K562 (cell line): ENCODE data around the gene TRPV5. TPM values are rescaled to one million over a fixed set of nuclear protein-coding genes. Genes with fewer than 3 reads are reported as not detected.

ENCODE experiments used
- ATAC-seq: fragments of 200-7000 bp; cut with Tn5 transposase; 3 replicates; pipeline ENCODE4 v1.9.1; 2020; ENCODE audit warnings: moderate library complexity
- BruUV-seq: library from RNA; stranded (reverse); fragments of 400-500 nt; replicated peaks from 2 replicates; lab custom pipeline; 2021; lab: Mats Ljungman, UMichigan
- CTCF ChIA-PET: fragments of 300-600 bp; formaldehyde crosslinking; extraction: SDS; loops from one replicate; lab custom pipeline; 2021; ENCODE audit warnings: low intra/inter-chr PET ratio; lab: Yijun Ruan, JAX
- POLR2A ChIA-PET: fragments of 300-600, 350-650 bp; sonication (Branson Sonifier 250); formaldehyde crosslinking; extraction: SDS; loops from one replicate; lab custom pipeline; 2021; ENCODE audit warnings: antibody characterized with exemption, inconsistent platforms; lab: Yijun Ruan, JAX
- DNase-seq, 4 experiments: peaks; one replicate each; pipeline versions ENCODE4 v3.0.0 to v3.0.0-alpha.2; 2011 to 2018; ENCODE audit warnings: low spot score in 3 of 4, mixed read lengths in 3 of 4; ENCODE audit errors: extremely low read depth in 1 of 4
- FAIRE-seq: peaks from 2 replicates; lab custom pipeline; 2011; peaks lifted over from hg19 to GRCh38; lab: Jason Lieb, UNC
- H2AFZ ChIP-seq: 2 replicates; pipeline ENCODE4 v1.6.0; 2011; ENCODE audit warnings: low read depth, low read length, control low read depth, inconsistent platforms
- H3K27ac ChIP-seq: fragments of 200-600 bp; 3 replicates; pipeline ENCODE4 v1.8.0; 2011; ENCODE audit warnings: low read depth, mild to moderate bottlenecking, control low read depth, inconsistent platforms, low read length, moderate library complexity, mixed read lengths; ENCODE audit errors: extremely low read depth
- H3K27me3 ChIP-seq, 2 experiments: fragments of 300-600 bp in 1 of 2; 2 replicates in 1 of 2; 3 replicates in 1 of 2; pipeline versions ENCODE4 v1.6.0 to v1.8.0; 2011; ENCODE audit warnings: inconsistent platforms in 2 of 2, low read length in 2 of 2, mild to moderate bottlenecking in 1 of 2, mixed read lengths in 1 of 2, moderate library complexity in 1 of 2; ENCODE audit not compliant: control insufficient read depth in 2 of 2, insufficient read depth in 2 of 2
- H3K36me3 ChIP-seq: fragments of 300-600 bp; 3 replicates; pipeline ENCODE4 v1.8.0; 2011; ENCODE audit warnings: mild to moderate bottlenecking, low read length, inconsistent platforms; ENCODE audit not compliant: control insufficient read depth, insufficient read depth
- H3K4me1 ChIP-seq, 2 experiments: fragments of 200-600 bp in 1 of 2; replicated peaks in 1 of 2; 2 replicates in 1 of 2; 3 replicates in 1 of 2; pipeline versions ENCODE4 v1.5.1 to v1.8.0; 2011; ENCODE audit warnings: inconsistent platforms in 2 of 2, low read length in 2 of 2, mild to moderate bottlenecking in 1 of 2, mixed read lengths in 1 of 2, moderate library complexity in 1 of 2; ENCODE audit not compliant: control insufficient read depth in 2 of 2, insufficient read depth in 2 of 2
- H3K4me2 ChIP-seq: 2 replicates; pipeline ENCODE4 v1.6.1; 2011; ENCODE audit warnings: low read length, control low read depth, inconsistent platforms, mixed read lengths; ENCODE audit not compliant: insufficient read depth
- H3K4me3 ChIP-seq: fragments of 200-600 bp; sonication (generic), shearing (Covaris generic); 2 replicates; pipeline ENCODE4 v1.5.1; 2016; ENCODE audit warnings: control low read depth, inconsistent platforms
- H3K79me2 ChIP-seq: fragments of 200-600 bp; 3 replicates; pipeline ENCODE4 v1.8.0; 2011; ENCODE audit warnings: low read length, inconsistent platforms; ENCODE audit not compliant: control insufficient read depth, insufficient read depth
- H3K9ac ChIP-seq, 2 experiments: 2 replicates each; pipeline versions ENCODE4 v1.6.0 to v1.6.1; 2011; ENCODE audit warnings: low read depth in 2 of 2, low read length in 2 of 2, control low read depth in 1 of 2, inconsistent platforms in 1 of 2, mild to moderate bottlenecking in 1 of 2, mixed read lengths in 1 of 2; ENCODE audit not compliant: insufficient read depth in 1 of 2
- H3K9me1 ChIP-seq: one replicate; pipeline ENCODE4 v1.6.0; 2011; ENCODE audit warnings: inconsistent platforms, mild to moderate bottlenecking, low read length, moderate library complexity; ENCODE audit not compliant: control insufficient read depth, insufficient read depth
- H3K9me3 ChIP-seq: replicated peaks from 2 replicates; pipeline ENCODE4 v1.5.1; 2011; ENCODE audit warnings: low read depth, low read length, inconsistent platforms; ENCODE audit not compliant: control insufficient read depth, insufficient read depth
- H4K20me1 ChIP-seq: replicated peaks from 2 replicates; pipeline ENCODE4 v1.6.1; 2011; ENCODE audit warnings: low read length, inconsistent platforms, mixed read lengths; ENCODE audit not compliant: control insufficient read depth, insufficient read depth
- BMI1 ChIP-seq: fragments of 150-350 bp; IDR thresholded peaks from 2 replicates; pipeline ENCODE4 v1.6.1; 2014; ENCODE audit warnings: low read length
- CSDE1 ChIP-seq, 2 experiments: fragments of 450-650 bp; IDR thresholded peaks; 2 replicates each; pipeline ENCODE4 v1.6.1; 2016; ENCODE audit warnings: mild to moderate bottlenecking in 1 of 2
- FOXA3 ChIP-seq, 2 experiments: fragments of 450-650 bp in 1 of 2; sonication (generic) in 1 of 2; formaldehyde crosslinking; IDR thresholded peaks in 1 of 2; conservative IDR thresholded peaks in 1 of 2; 2 replicates each; pipeline versions ENCODE4 v1.4.0 to v1.8.0; 2020 to 2022; ENCODE audit warnings: mild to moderate bottlenecking in 2 of 2, missing genetic modification reagents in 1 of 2
- HMG20B ChIP-seq: fragments of 250-450 bp; sonication (Bioruptor Pico); IDR thresholded peaks from 2 replicates; pipeline ENCODE4 v1.5.0; 2021; ENCODE audit warnings: mild to moderate bottlenecking
- MIER1 ChIP-seq: fragments of 450-650 bp; IDR thresholded peaks from 2 replicates; pipeline ENCODE4 v1.6.1; 2016; ENCODE audit warnings: antibody characterized with exemption, mild to moderate bottlenecking, low read depth
- NFIC ChIP-seq: fragments of 450-650 bp; IDR thresholded peaks from 2 replicates; pipeline ENCODE4 v1.6.1; 2017; ENCODE audit warnings: mild to moderate bottlenecking, inconsistent platforms
- NUFIP1 ChIP-seq: fragments of 450-650 bp; IDR thresholded peaks from 2 replicates; pipeline ENCODE4 v1.6.1; 2018; ENCODE audit not compliant: partially characterized antibody
- RBM17 ChIP-seq: fragments of 200-400 bp; formaldehyde crosslinking; IDR thresholded peaks from 2 replicates; pipeline ENCODE4 v1.6.1; 2017; ENCODE audit warnings: low read depth, mild to moderate bottlenecking, low read length, borderline replicate concordance
- SIX5 ChIP-seq, 2 experiments: IDR thresholded peaks; 2 replicates each; pipeline ENCODE4 v1.6.1; 2011; ENCODE audit warnings: low read length in 2 of 2, borderline replicate concordance in 1 of 2, low read depth in 1 of 2, mild to moderate bottlenecking in 1 of 2, moderate library complexity in 1 of 2; ENCODE audit not compliant: insufficient read depth in 1 of 2
- ZNF134 ChIP-seq: fragments of 250-450 bp; sonication (Bioruptor Pico); conservative IDR thresholded peaks from 2 replicates; pipeline ENCODE4 v1.4.0; 2020
- ZNF143 ChIP-seq: sonication (generic); formaldehyde crosslinking; IDR thresholded peaks from 2 replicates; pipeline ENCODE4 v1.9.0; 2022; ENCODE audit warnings: mild to moderate bottlenecking, missing genetic modification reagents
- ZNF347 ChIP-seq: fragments of 450-650 bp; formaldehyde crosslinking; IDR thresholded peaks from 2 replicates; pipeline ENCODE4 v1.4.0; 2020; ENCODE audit warnings: low read depth, mild to moderate bottlenecking, moderate library complexity
- ZNF830 ChIP-seq: fragments of 250-450 bp; sonication (Bioruptor Pico); IDR thresholded peaks from 2 replicates; pipeline ENCODE4 v1.5.0; 2021; ENCODE audit warnings: mild to moderate bottlenecking
- WGBS: fragments of 100-300 bp; shearing (Covaris generic); methylation state at CpG from one replicate; pipeline ENCODE4 v1.1.6; 2016; ENCODE audit warnings: low coverage, mixed read lengths; ENCODE audit not compliant: insufficient coverage; ENCODE audit errors: missing lambda C conversion rate; 5-methylcytosine and 5-hydroxymethylcytosine counted together
- in situ Hi-C: fragments of 300-500 bp; cut with MboI; formaldehyde crosslinking; loops from 4 replicates; pipeline ENCODE4 v1.15.0; 2018; ENCODE audit warnings: inconsistent platforms, mixed read lengths
- intact Hi-C: fragments of 100-400 bp; cut with micrococcal nuclease; formaldehyde crosslinking; loops from 2 replicates; pipeline ENCODE4 v1.14.2; 2022
- polyA plus RNA-seq, 8 experiments: library from polyadenylated mRNA; depleted of rRNA in 4 of 8; stranded (reverse) in 5 of 8; unstranded in 3 of 8; fragments of >200 nt; fragmentation: Nextera tagmentation in 2 of 8; fragmentation: Illumina TruSeq in 1 of 8; extraction: Ambion mirVana in 2 of 8; extraction: Trizol in 1 of 8; gene quantifications; 2 replicates each; pipeline versions ENCODE4 v1.2.1 to v1.2.3, GENCODE V29; 2011 to 2014; ENCODE audit warnings: inconsistent platforms in 1 of 8, missing spikeins in 1 of 8
- total RNA-seq, 7 experiments: library from RNA; depleted of rRNA in 6 of 7; stranded (reverse); fragments of >200 nt in 6 of 7; fragmentation: Illumina TruSeq in 2 of 7; extraction: Trizol in 2 of 7; gene quantifications; 2 replicates each; pipeline versions ENCODE4 v1.2.1 to v1.2.3, GENCODE V29; 2011 to 2021; ENCODE audit warnings: low replicate concordance in 1 of 7
- TF ChIP-seq, protein P1 (sequence below): sonication (generic); formaldehyde crosslinking; IDR thresholded peaks from 2 replicates; pipeline ENCODE4 v1.8.0; 2022; ENCODE audit warnings: mild to moderate bottlenecking, missing genetic modification reagents, borderline replicate concordance
- TF ChIP-seq, protein P2 (sequence below): fragments of 250-450 bp; sonication (Bioruptor Pico); IDR thresholded peaks from 2 replicates; pipeline ENCODE4 v1.8.0; 2022; ENCODE audit warnings: inconsistent platforms, mild to moderate bottlenecking, moderate library complexity, borderline replicate concordance

Gene TRPV5
- total and polyA plus RNA-seq, 9 of the 15 experiments (the other 6 are each of a cell fraction or from before 2014, with no cell fraction given) = not detected

DNA sequence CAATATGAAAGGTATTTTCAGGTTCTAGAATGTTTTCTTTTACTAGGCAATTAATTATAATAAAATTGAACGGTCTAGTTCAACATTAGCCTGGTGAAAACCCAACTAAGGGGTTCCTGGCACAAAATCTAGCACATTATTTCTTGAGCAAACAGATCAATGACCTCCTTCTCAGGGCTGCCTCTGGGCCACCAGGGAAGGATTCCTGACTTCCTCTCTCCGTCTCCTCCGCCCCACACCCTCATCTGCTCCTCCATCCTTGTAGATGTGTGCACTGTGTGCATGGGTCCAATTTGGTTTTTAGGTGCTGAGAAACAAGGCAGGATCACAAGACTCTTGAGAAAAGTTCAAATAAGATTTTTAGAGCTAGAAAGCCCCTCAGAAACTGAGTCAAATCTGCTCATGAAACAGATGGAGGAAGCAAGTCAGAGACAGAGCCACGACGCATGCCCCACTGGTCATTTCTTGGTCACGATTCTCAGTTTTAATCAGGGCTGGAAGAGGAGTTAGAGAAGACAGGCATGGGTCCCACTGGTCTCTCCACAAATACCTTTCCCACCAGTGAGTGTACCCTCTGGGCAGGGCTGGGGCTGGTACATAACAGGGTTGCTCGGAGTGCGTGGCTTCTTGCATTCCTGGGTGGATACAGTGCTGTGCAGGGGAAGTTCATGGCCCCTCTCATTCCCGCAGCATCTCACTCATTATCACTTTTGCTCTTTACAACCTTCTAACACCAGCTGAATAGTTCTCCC, 51.8 kb downstream of the TRPV5 start:
- POLR2A ChIA-PET = interaction anchor here (0.6 to 1.1 kb wide), 3 partner anchors 16 to 89 kb away, joined by 3 to 4 read pairs (median 3); no protein-coding TSS in a partner anchor
- no peak for TF ChIP-seq FOXA3 (CRISPR knock-in tag; conservative IDR thresholded peaks at IDR 0.05 in 1 of 2, IDR thresholded peaks at IDR 0.05 in 1 of 2)
- TF ChIP-seq BMI1 = no peak
- no peak for TF ChIP-seq ZNF143
- no peak for TF ChIP-seq ZNF347 (CRISPR knock-in tag)
- no peak for TF ChIP-seq NFIC
- TF ChIP-seq ZNF830 (CRISPR knock-in tag) = no peak
- no peak for TF ChIP-seq CSDE1 (IDR thresholded peaks at IDR 0.05)
- TF ChIP-seq MIER1 = no peak
- TF ChIP-seq, protein P1, sequence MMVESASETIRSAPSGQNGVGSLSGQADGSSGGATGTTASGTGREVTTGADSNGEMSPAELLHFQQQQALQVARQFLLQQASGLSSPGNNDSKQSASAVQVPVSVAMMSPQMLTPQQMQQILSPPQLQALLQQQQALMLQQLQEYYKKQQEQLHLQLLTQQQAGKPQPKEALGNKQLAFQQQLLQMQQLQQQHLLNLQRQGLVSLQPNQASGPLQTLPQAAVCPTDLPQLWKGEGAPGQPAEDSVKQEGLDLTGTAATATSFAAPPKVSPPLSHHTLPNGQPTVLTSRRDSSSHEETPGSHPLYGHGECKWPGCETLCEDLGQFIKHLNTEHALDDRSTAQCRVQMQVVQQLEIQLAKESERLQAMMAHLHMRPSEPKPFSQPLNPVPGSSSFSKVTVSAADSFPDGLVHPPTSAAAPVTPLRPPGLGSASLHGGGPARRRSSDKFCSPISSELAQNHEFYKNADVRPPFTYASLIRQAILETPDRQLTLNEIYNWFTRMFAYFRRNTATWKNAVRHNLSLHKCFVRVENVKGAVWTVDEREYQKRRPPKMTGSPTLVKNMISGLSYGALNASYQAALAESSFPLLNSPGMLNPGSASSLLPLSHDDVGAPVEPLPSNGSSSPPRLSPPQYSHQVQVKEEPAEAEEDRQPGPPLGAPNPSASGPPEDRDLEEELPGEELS (CRISPR knock-in tag) = no peak
- TF ChIP-seq SIX5 (IDR thresholded peaks at IDR 0.05; ENCODE audit: borderline replicate concordance in 1 of 2, insufficient read depth in 1 of 2, low read depth in 1 of 2, low read length in 2 of 2) = no peak
- TF ChIP-seq ZNF134 = no peak
- TF ChIP-seq RBM17 = no peak
- TF ChIP-seq, protein P2, sequence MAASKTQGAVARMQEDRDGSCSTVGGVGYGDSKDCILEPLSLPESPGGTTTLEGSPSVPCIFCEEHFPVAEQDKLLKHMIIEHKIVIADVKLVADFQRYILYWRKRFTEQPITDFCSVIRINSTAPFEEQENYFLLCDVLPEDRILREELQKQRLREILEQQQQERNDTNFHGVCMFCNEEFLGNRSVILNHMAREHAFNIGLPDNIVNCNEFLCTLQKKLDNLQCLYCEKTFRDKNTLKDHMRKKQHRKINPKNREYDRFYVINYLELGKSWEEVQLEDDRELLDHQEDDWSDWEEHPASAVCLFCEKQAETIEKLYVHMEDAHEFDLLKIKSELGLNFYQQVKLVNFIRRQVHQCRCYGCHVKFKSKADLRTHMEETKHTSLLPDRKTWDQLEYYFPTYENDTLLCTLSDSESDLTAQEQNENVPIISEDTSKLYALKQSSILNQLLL (CRISPR knock-in tag) = no peak
- TF ChIP-seq HMG20B (CRISPR knock-in tag) = no peak
- TF ChIP-seq NUFIP1 = no peak
- TF ChIP-seq, all 486 proteins: peak for 0
- Histone ChIP-seq H3K9me3 (no peaks in the 10 kb centered on the region), H4K20me1 (no peaks in the 10 kb centered on the region), H3K9ac (no peak overlapping the region), H2AFZ (no peak overlapping the region), H3K9me1 (no peaks in the 10 kb centered on the region), H3K4me1 (peaks cover 0 to 4% of the 10 kb centered on the region in 2 experiments; a peak in 1 of 5 replicates), H3K27ac (no peak overlapping the region), H3K36me3 (no peaks in the 10 kb centered on the region), H3K27me3 (peaks cover 55 to 85% of the 10 kb centered on the region in 2 experiments), H3K79me2 (no peaks in the 10 kb centered on the region), H3K4me2 (no peak overlapping the region), H3K4me3 (no peak overlapping the region)
- no TSS peak for BruUV-seq
- no peak for FAIRE-seq
- CTCF ChIA-PET = interaction anchor here (0.7 to 4.0 kb wide), 5 partner anchors 79 to 333 kb away, joined by 3 to 65 read pairs (median 3); partner anchors contain the start of gene KEL
- WGBS = 5% methylated on average over 9 of the region's 9 CpGs
- intact Hi-C loops (loop anchor here (1.0 to 10.0 kb wide), 3 partner anchors 80 to 333 kb away; no protein-coding TSS in a partner anchor), in situ Hi-C loops (no loop called here)
- DNase-seq = no peak
- ATAC-seq = no peak
